HCEC 1CT (cell line): ENCODE measurements around the gene DHX8.
"Not testable (repeated sequence)": the region's sequence is repeated elsewhere in the genome, so short reads cannot be mapped to it uniquely, and the experiment has no call there.

Experiments used
- DNase-seq: peaks from one replicate; pipeline ENCODE4 v3.0.0-alpha.2; 2017

The DHX8 gene

DNA sequence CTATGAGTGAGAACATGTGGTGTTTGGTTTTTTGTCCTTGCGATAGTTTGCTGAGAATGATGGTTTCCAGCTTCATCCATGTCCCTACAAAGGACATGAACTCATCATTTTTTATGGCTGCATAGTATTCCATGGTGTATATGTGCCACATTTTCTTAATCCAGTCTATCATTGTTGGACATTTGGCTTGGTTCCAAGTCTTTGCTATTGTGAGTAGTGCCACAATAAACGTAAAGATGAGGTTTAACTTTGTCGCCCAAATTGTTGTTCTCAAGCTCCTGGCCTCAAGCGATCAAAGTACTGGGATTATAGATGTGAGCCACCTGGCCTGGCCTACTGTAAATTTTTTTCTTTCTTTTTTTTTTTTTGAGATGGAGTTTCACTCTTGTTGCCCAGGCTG is 21.2 kb upstream of the DHX8 start:
- DNase-seq, result not testable (repeated sequence)

DNA sequence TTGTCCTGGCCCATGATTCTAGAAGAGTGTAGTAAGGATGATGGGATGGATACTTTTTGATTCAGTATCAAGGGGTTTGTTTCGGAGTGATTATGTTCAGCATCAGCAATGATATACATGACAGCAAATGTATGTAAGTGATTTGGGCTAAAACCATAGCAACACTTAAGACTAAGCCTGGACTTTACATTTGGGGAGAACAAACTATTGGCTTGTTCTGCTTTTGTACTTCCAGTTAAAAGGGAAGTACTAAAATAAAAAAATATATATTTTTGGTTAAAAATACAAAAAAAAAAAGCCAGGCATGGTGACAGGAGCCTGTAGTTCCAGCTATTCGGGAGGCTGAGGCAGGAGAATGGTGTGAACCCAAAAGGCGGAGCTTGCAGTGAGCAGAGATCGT is 20.5 kb upstream of the DHX8 start:
- no peak for DNase-seq

DNA sequence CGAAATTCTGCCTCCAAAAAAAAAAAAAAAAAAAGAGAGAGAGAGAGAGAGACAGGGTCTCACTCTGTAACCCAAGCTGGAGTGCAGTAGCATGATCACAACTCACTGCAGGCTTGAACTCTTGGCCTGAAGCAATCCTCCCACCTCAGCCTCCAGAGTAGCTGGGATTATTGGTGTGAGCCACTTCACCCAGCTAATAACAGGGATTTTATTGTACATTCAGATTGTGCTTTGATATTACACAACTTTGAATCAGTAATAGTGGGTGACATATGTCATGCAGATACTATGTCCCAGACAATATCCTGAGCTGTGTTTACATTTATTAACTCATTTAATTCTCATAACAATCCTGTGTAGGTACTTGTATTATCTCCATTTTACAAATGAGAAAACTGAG is 19.7 kb upstream of the DHX8 start:
- DNase-seq, result no peak

DNA sequence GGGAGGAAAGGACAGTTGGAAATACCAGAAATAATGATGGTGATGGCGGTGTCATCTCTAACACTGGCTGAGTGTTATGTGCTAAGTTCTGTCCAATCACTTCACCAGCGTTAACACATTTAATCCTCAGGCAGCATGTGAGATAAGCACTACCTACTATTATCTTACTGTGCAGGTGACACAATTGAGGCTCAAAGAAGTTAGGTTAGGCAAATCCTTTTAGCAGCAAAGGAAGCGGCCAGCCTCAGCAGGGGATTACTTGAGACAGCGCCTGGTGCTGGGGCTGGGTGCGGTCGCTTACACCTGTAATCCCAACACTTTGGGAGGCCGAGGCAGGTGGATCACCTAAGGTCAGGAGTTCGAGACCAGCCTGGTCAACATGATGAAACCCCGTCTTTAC is 18.7 kb upstream of the DHX8 start:
- DNase-seq, result no peak

DNA sequence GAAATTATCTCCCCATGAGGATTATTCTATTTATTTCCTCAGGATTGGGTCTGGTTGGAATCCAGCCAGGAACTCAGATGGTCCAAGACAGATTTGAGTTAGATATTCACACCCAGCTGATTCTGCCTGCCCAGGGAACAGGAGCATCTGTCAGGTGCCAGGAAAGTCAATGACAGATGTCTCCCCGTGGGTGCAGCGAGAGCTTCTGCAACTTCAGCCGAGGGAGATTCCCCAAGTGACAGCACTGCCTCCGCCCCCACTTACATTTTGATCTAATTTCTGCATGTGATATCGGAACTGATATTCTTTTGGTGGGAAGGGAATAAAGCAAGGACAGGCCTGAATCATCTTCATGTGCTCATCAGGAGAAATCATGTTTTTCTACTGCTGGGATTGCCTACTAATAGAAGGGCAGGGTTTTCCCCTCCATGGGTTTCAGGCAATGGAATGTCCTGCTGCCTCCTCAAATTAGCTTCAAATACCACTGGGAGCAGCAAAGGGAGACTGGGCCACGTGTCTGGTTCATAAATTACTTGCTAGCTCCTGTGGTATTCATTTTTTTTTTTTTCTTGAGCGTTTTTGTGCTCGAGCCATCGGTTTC is 15.7 kb upstream of the DHX8 start:
- peak; percentile 78 for DNase-seq

DNA sequence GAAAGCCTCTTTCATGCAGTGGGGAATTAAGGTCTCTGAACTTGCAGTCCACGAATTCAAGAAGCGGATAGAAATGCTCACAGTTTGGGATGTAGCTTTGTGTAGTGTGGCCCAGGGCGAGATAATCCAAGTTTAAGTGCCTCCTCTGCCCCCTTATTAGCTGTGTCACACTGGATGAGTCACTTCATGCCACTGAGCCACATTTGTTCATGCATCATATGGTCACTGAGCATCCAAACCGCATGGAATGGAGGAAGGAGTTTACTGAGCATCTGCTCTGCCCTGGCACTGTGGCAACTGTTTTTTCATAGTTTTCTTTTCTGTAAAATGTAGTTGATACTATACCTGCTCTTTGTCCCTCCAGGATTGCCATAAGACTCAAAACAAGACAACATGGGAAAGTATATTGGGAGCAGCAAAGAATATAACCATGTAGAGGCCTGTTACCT is 15.1 kb upstream of the DHX8 start:
- DNase-seq, result peak; percentile 83

DNA sequence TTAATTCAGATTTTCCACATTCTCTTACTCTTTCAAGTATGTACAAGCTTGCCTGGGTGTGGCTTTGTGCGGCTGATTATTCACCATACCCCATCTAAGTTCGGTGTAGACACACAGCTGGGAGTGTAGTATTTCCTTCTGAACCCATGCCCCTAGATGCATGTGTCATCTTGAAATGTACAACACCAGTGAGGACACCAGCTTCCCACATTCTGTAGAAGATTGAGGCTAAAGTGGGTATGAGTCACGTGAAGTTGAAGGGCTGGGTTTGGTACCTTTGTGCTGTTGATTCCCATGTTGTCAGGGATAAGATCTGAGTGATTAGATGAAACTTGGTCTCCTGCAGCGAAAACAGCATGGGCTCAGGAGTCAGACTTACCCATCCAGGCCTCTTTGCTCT is 14.6 kb upstream of the DHX8 start:
- DNase-seq, result peak; percentile 98

DNA sequence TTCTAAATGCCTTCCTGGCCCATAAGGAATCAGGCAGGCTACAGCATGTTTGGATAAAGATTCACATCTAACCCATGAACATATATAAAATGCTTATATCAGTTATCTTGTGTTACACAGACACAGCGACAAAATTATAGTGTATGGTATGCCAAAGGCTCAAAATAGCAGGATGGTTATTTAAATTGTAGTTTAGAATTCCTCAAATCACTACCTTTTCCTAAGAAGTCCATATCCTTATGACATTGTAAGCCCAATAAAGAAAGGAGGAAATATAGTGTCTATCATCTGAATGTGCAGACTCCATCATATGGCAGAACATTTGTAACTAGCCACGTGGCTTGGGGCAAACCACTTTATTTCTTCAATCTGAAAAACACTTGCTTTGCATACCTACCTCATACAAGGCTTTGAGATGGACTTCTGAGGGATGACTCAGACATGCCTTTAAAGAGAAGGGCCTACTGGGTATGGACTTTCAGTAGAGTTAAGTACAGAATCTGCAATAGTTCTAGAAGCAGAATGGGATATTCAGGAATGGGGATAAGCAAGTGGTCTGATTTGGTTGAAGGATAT is 12.1 kb upstream of the DHX8 start:
- no peak for DNase-seq

DNA sequence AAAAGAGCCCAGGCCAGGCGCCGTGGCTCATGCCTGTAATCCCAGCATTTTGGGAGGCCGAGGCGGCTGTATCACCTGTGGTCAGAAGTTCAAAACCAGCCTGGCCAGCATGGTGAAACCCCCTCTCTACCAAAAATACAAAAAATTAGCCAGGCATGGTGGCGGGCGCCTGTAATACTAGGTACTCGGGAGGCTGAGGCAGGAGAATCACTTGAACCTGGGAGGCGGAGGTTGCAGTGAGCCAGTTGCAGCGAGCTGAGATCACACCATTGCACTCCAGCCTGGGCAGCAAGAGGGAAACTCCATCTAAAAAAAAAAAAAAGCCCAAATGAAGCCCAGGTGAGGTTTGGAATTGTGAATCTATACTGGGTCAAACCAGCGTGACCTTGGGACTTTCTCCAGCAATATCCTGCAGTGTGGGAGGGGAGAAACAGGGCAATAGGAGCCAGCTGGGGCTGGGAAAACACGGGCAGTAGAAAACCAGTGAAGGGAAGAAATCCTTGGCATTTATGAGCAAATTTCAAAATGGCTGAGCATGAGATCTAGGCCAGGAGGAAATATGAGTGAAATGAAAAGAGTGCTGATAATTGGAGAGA is 8.2 kb upstream of the DHX8 start:
- no peak for DNase-seq

DNA sequence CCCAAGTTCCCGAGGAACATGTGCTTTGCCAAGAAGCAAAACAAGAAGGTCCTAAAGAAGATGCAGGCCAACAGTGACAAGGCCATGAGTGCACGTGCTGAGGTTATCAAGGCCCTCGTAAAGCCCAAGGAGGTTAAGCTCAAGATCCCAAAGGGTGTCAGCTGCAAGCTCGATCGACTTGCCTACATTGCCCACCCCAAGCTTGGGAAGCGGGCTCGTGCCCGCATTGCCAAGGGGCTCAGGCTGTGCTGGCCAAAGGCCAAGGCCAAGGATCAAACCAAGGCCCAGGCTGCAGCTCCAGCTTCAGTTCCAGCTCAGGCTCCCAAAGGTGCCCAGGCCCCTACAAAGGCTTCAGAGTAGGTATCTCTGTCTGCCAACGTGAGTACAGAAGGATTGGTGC is 7.5 kb upstream of the DHX8 start:
- not testable (repeated sequence) for DNase-seq

DNA sequence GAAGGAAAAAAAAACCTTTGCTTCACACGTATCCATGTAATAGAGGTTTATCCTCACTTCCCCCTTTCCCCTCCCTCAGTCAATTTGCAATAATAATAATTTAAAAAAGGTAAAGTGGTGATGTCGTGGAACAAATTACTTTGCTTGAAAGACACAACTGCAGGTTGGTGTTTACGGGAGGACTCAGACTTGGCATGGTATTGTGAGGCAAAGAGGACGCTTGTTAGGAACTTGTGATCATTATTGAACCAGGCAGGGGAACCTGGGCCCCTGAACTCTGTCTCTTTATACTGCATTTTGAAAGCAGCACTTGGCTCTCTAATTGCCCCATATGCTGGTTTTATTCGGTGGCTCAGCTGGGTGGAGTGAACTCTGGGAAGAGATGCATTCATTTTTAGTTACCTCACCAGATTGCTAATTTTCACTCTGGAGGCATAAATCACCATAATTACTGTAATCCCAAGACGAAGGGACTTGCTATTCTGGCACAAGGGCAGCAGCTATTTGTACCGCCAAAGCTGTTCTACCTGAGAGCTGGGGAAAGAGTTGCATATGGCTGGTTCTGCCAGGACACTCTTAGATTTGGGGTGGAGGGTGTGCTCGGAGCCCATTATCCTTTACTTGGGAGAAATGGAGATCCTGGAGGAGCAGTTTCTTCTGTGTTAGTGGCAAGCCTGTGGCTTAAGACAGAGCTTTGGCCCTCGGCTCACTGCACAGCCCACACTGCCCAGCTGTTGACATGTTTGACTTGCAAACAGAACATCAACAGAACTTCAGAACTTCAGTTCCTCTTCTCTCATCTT is 5.7 kb upstream of the DHX8 start:
- DNase-seq, result no peak

DNA sequence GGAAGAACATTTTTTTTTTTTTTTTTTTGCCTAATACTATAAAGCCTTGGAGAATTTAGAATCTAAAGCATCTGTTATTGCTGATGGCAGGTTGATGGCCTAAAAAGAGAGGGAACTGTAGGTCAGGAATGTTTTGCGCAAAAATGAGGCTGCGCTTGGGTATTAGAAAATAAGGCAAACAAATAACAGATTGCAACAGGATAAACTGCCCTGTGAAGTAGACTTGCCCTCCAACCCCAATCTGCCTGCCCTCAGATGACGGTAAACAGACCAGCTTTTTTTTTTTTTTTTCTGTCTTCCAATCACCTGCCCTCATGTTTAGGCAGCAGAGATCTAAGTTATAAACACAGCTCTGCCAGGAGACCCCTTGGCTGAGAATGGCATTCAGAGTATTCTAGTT is 3.8 kb upstream of the DHX8 start:
- no peak for DNase-seq

DNA sequence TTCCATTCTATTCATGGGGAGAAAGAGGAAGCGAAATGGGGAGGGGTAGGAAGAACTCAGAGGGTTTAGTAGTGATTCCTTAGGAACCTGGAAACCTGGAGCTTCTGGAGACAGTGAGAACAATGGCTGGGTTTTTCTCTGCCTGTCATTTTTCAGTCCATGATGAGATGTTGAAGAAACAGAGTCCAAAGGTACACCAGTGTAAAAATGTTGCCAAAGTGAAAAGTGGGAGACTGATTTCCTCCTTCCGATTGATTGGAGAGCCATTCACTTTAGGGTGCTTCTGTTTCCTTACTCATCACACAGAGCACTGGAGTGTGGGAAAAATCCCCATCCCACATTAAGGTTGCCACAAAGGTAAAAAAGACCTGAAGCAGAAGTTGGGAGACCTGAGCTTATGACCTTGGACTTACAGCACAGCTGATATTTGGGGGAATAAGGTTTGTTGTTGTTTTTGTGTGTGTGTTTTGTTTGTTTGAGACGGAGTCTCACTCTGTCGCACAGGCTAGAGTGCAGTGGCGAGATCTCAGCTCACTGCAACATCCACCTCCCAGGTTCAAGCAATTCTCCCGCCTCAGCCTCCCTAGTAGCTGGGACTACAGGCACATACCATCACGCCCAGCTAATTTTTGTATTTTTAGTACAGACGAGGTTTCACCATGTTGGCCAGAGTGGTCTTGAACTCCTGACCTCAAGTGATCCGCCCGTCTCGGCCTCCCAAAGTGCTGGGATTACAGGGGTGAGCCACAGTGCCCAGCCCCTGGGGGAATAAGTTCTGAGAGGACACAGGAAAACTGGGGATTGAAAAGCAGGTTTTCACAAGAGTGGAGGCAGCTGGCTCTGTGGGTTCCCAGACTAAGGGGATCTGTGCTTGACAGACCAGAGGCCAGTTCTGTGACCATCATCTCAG is 1.4 kb upstream of the DHX8 start:
- DNase-seq, result no peak

DNA sequence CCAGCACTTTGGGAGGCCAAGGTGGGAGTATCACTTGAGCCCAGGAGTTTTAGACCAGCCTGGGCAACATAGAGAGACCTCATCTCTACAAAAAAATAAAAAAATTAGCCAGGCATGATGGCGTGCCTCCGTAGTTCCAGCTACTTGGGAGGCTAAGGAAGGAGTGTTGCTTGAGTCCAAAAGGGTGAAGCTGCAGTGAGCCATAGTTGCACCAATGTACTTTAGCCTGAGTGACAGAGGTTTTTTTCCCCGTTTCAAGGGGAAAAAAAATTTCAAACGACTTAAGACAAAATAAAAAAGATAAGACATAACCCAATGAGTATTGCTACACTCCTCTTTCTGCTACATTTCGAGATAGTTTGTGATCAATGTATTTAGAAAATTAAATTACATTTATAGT is 6.8 kb downstream of the DHX8 start:
- no peak for DNase-seq

DNA sequence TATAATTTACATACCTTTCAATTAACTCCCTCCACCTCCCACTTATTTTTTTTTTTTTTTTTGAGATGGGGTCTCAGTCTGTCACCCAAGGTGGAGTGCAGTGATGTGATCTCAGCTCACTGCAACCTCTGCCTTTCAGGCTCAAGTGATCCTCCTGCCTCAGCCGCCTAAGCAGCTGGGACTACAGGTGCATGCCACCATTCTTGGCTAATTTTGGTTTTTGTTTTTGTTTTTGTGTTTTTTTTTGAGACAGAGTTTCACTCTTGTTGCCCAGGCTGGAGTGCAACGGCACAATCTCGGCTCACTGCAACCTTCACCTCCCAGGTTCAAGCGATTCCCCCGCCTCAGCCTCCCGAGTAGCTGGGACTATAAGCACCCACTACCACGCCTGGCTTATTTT is 25.7 kb downstream of the DHX8 start:
- not testable (repeated sequence) for DNase-seq

DNA sequence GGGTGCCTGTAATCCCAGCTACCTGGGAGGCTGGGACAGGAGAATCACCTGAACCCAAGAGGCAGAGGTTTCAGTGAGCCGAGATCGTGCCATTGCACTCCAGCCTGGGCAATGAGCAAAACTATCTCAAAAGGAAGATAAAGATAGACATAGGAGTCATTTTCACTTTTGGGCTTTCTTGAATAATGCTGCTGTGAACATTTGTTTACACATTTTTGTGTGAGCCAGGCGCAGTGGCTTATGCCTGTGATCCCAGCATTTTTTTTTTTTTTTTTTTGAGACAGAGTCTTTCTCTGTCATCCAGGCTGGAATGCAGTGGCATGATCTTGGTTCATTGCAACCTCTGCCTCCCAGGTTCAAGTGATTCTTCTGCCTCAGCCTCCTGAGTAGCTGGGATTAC is 27.4 kb downstream of the DHX8 start:
- DNase-seq, result not testable (repeated sequence)

DNA sequence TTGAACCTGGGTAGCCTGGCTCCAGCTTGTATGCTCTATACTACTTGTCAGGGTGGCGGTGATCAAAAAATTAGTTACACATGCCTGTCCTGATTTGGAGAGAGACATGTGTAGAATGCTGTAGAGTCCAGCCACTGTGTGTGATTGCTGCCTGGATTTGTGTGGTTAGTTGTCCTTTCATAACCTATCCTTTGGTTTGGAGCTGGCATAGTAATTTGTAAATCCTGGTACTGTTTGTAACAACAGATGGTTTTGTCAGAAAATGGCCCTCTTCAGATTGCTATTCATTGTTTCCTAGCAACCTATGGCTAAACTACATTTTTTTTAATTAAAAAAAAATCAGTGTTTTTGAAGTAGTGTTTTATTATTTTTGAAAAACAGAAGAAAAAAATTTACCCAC is 31.9 kb downstream of the DHX8 start:
- no peak for DNase-seq

DNA sequence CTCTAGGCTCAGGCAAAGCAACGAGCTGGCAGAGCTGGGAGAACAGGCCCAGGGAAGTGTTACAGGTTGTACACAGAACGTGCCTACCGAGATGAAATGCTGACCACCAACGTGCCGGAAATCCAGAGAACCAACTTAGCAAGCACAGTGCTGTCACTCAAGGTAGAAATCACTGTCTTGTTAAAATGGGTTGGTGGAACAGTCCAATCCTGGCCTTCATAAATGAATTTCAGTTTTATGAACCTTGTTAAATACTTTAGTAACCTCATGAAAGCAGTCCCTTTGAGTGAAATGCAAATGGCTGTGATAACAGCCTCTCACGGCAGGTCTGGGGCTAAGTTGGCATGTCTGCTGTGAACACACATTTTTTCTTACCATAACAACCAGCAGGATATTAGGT is 33.4 kb downstream of the DHX8 start:
- DNase-seq, result no peak

DNA sequence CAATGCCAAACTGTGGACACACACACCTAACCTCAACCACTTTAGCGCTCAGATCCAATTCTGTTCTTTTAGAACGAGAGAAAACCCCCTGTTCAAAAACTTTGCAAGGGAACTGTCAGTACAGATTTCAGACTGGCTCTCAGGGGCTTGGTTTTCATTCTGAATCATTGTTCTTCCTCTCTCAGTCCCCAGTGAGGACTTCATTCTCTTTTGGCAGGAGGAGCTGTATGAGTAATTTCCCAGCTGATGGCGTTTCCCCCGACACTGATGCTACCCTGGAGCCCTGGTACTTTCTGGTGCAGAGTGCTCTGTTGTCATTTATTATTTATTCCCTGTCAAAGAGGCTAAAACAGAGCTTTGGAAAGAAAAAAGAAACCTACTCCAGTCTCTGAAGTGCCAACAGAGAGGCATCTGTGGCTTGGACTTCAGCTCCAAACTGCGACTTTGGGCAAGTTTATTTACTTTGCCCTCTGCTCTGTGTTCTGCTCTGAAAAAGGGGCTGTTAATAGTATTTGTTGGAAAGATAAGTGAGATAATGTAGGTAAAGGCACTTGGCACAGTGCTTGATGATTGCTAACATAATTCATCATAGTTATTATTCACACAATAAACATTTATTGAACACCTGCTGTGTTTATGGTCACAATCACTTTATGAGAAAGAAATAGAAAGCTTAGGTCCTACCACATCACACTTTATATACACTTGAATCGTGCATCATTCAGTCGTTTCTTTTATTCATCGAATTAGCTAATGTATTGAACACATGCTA is 34.0 kb downstream of the DHX8 start:
- DNase-seq, result peak; percentile 57

DNA sequence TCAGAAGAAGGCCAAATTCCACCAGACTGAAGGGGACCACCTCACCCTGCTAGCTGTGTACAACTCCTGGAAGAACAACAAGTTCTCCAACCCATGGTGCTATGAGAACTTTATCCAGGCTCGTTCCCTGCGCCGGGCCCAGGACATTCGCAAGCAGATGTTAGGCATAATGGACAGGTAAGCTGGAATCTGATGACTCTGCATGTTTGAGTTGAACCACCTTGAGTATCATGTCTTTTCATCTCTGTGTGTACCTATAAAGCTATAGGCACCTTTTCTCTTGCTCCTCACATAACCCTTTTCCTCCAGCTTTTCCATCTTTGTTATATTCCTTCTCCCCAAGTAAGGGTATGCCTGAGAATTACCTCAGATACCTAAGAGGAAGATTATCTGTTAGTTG is 37.6 kb downstream of the DHX8 start:
- no peak for DNase-seq

DNA sequence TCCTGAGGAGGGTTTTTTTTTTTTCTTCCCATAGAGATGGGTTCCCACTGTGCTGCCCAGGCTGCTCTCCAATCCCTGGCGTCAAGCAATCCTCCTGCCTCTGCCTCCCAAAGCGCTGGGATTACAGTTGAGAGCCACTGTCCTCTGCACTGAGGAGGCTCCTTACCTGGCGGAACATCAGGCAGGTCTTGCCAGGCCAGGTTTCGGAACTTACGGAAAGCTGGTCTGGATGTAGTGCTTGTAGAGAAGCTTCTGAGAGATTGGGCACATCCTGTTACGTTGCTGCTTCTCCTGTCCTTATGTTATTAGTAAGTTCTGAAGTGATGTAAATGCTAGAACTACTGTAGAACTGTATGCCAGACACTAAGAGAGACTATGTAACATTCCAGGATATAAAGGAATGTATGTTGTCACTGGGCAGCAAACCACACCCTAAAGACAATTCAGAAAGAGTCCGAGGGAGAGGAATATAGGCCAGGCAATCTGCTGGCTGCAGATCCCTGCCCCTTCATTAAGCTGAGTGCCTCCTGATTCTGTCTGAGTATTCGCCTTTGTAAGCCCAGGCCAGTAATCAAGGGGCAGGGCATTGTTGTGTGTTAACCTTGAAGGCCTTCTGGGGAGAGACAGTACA is 41.3 kb downstream of the DHX8 start:
- no peak for DNase-seq
